Esophagus muscularis mucosa (tissue), 3 donors: Measurements from ENCODE around the gene MRNIP.

Experiments used
- POLR2A ChIP-seq: fragments of 450-650 bp; IDR thresholded peaks from one replicate; pipeline ENCODE4 v1.6.1; 2017; ENCODE audit warnings: antibody characterized with exemption, moderate library complexity, mild to moderate bottlenecking, low read depth
- POLR2AphosphoS5 ChIP-seq, 2 donors: sonication (generic); formaldehyde crosslinking; IDR thresholded peaks; one replicate each; pipeline ENCODE4 v1.6.1; 2017; ENCODE audit warnings: antibody characterized with exemption in 2 of 2
- TF ChIP-seq, protein P1 (sequence below), 3 experiments: fragments of 200-600 bp in 2 of 3; fragments of 450-650 bp in 1 of 3; sonication (generic) in 2 of 3; IDR thresholded peaks; one replicate each; pipeline ENCODE4 v1.5.1; 2017 to 2019; ENCODE audit warnings: antibody characterized with exemption in 3 of 3, mild to moderate bottlenecking in 2 of 3, moderate library complexity in 1 of 3

GRCh38 chr5:179887802-179888201 lies 29.2 kb upstream of the MRNIP start:
- TF ChIP-seq, protein P1, sequence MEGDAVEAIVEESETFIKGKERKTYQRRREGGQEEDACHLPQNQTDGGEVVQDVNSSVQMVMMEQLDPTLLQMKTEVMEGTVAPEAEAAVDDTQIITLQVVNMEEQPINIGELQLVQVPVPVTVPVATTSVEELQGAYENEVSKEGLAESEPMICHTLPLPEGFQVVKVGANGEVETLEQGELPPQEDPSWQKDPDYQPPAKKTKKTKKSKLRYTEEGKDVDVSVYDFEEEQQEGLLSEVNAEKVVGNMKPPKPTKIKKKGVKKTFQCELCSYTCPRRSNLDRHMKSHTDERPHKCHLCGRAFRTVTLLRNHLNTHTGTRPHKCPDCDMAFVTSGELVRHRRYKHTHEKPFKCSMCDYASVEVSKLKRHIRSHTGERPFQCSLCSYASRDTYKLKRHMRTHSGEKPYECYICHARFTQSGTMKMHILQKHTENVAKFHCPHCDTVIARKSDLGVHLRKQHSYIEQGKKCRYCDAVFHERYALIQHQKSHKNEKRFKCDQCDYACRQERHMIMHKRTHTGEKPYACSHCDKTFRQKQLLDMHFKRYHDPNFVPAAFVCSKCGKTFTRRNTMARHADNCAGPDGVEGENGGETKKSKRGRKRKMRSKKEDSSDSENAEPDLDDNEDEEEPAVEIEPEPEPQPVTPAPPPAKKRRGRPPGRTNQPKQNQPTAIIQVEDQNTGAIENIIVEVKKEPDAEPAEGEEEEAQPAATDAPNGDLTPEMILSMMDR (IDR thresholded peaks at IDR 0.05) = no peak
- TF ChIP-seq POLR2A = no peak
- no peak for TF ChIP-seq POLR2AphosphoS5 (IDR thresholded peaks at IDR 0.05)
